ENCODE results near the gene FAM111A. TPM values are rescaled to one million over a fixed set of nuclear protein-coding genes. Genes with fewer than 3 reads are reported as not detected.

Gene FAM111A
- polyA plus RNA-seq, 2 of the 4 experiments (the other 2 are of a cell fraction), result 13.4 to 21.8 TPM

- Histone ChIP-seq H3K9me3 (no peaks in the 10 kb centered on the region), H3K4me1 (0 out of 3 replicates have a peak, but pooled peaks cover 5% of the 10 kb centered on the region), H3K27ac (no peak overlapping the region), H3K4me2 (no peak overlapping the region), H3K4me3 (no peak overlapping the region)
- DNase-seq (ENCODE audit: low read depth in 1 of 2, low spot score in 1 of 2) (no peak), ATAC-seq (no peak), FAIRE-seq (no peak)
- CTCF ChIA-PET, result interaction anchor here (0.9 to 3.9 kb wide), 6 partner anchors 10 to 94 kb away, joined by 3 to 31 read pairs (median 4); partner anchors contain the start of gene DTX4
- TF ChIP-seq HEYL (CRISPR knock-in tag; IDR thresholded peaks at IDR 0.05) (no peak), CEBPB (IDR thresholded peaks at IDR 0.05) (no peak), MAZ (IDR thresholded peaks at IDR 0.05; ENCODE audit: borderline replicate concordance, low read depth, low read length) (no peak), ZNF302 (CRISPR knock-in tag; IDR thresholded peaks at IDR 0.05) (no peak), E2F6 (IDR thresholded peaks at IDR 0.05; ENCODE audit: borderline replicate concordance, low read depth) (no peak), HDAC2 (IDR thresholded peaks at IDR 0.05) (no peak), BHLHE40 (IDR thresholded peaks at IDR 0.05; ENCODE audit: low read depth, low read length) (no peak), PHF8 (IDR thresholded peaks at IDR 0.05; ENCODE audit: borderline replicate concordance, low read depth) (no peak), SREBF2 (IDR thresholded peaks at IDR 0.05) (no peak), REST (IDR thresholded peaks at IDR 0.05) (no peak), RAD21 (conservative IDR thresholded peaks at IDR 0.05 in 1 of 2, IDR thresholded peaks at IDR 0.05 in 1 of 2) (no peak), MAFK (IDR thresholded peaks at IDR 0.05; ENCODE audit: partially characterized antibody) (no peak), USF2 (IDR thresholded peaks at IDR 0.05) (no peak)
- POLR2A ChIA-PET, result no interaction called here
- WGBS (ENCODE audit: missing lambda C conversion rate), result 64% methylated on average over 4 of the region's 4 CpGs
Observed at GRCh38 chr11:59192446-59193020, 49.9 kb downstream of the FAM111A start.

- TF ChIP-seq CHD2 (IDR thresholded peaks at IDR 0.05; ENCODE audit: low read length, partially characterized antibody), result no peak
- TF ChIP-seq JUNB (IDR thresholded peaks at IDR 0.05), result no peak
- no peak for TF ChIP-seq PHF8 (IDR thresholded peaks at IDR 0.05; ENCODE audit: borderline replicate concordance, low read depth)
- TF ChIP-seq CHD4 (IDR thresholded peaks at IDR 0.05; ENCODE audit: borderline replicate concordance), result no peak
- no peak for TF ChIP-seq BHLHE40 (IDR thresholded peaks at IDR 0.05; ENCODE audit: low read depth, low read length)
- TF ChIP-seq ZC3H11A (IDR thresholded peaks at IDR 0.05), result no peak
- no peak for ATAC-seq
- H3K27ac ChIP-seq, result no peak overlapping the region
- H3K4me3 ChIP-seq, result no peak overlapping the region
- POLR2A ChIA-PET, result no interaction called here
- FAIRE-seq, result no peak
- 0 out of 3 replicates have a peak, but pooled peaks cover 3% of the 10 kb centered on the region for H3K4me1 ChIP-seq
- H3K9me3 ChIP-seq, result no peaks in the 10 kb centered on the region
- 76% methylated on average over 10 of the region's 10 CpGs for WGBS (ENCODE audit: missing lambda C conversion rate)
- CTCF ChIA-PET, result interaction anchor here (0.9 to 3.9 kb wide), 6 partner anchors 9 to 35 kb away, joined by 3 to 31 read pairs (median 4); partner anchors contain the start of gene DTX4
- no peak for DNase-seq (ENCODE audit: low read depth in 1 of 2, low spot score in 1 of 2)
- H3K4me2 ChIP-seq, result no peak overlapping the region
Observed at GRCh38 chr11:59193587-59194130, 51.0 kb downstream of the FAM111A start.

- POLR2A ChIA-PET, result no interaction called here
- CTCF ChIA-PET, result interaction anchor here (0.6 to 2.0 kb wide), 2 partner anchors 24 to 616 kb away, joined by 3 to 14 read pairs; partner anchors contain the start of gene DTX4
- DNase-seq (ENCODE audit: low read depth in 1 of 2, low spot score in 1 of 2) (no peak), FAIRE-seq (no peak), ATAC-seq (no peak)
- Histone ChIP-seq H3K4me1 (no peaks in the 10 kb centered on the region), H3K9me3 (no peaks in the 10 kb centered on the region), H3K4me2 (no peak overlapping the region), H3K27ac (no peak overlapping the region), H3K4me3 (no peak overlapping the region)
- WGBS (ENCODE audit: missing lambda C conversion rate), result 63% methylated on average over 4 of the region's 4 CpGs
- TF ChIP-seq ELK1 (IDR thresholded peaks at IDR 0.05; ENCODE audit: low read depth, low read length), result no peak
- TF ChIP-seq RFX5 (IDR thresholded peaks at IDR 0.05), result no peak
- TF ChIP-seq RNF2 (IDR thresholded peaks at IDR 0.05; ENCODE audit: borderline replicate concordance, low read depth), result no peak
- no peak for TF ChIP-seq JUN (IDR thresholded peaks at IDR 0.05)
- no peak for TF ChIP-seq SMC3 (IDR thresholded peaks at IDR 0.05)
- no peak for TF ChIP-seq KDM5A (IDR thresholded peaks at IDR 0.05)
- TF ChIP-seq CEBPB (IDR thresholded peaks at IDR 0.05), result no peak
- no peak for TF ChIP-seq NPAS2 (CRISPR knock-in tag; IDR thresholded peaks at IDR 0.05; ENCODE audit: borderline replicate concordance)
- no peak for TF ChIP-seq HOXB13 (CRISPR knock-in tag; IDR thresholded peaks at IDR 0.05; ENCODE audit: low read depth)
- TF ChIP-seq POLR2A (IDR thresholded peaks at IDR 0.05; ENCODE audit: low read length), result no peak
- no peak for TF ChIP-seq MYC (IDR thresholded peaks at IDR 0.05; ENCODE audit: borderline replicate concordance, low read length)
- no peak for TF ChIP-seq EP300 (IDR thresholded peaks at IDR 0.05)
- TF ChIP-seq RARB (CRISPR knock-in tag; IDR thresholded peaks at IDR 0.05), result no peak
Observed at GRCh38 chr11:59195586-59195985, 52.9 kb downstream of the FAM111A start.
